CD14-positive monocyte (primary cell): ENCODE measurements around the gene LRRC7. TPM values are rescaled to one million over a fixed set of nuclear protein-coding genes. Genes with fewer than 3 reads are reported as not detected.

Experiments used
- DNase-seq, 3 donors: peaks; one replicate each; pipeline ENCODE4 v3.0.0-alpha.2; 2011 to 2022
- H2AFZ ChIP-seq: 2 replicates; pipeline ENCODE4 v1.6.0; 2012; ENCODE audit warnings: mild to moderate bottlenecking, low read depth, low read length, inconsistent platforms; ENCODE audit not compliant: insufficient read depth, poor library complexity, severe bottlenecking
- H3K27ac ChIP-seq, 2 donors: 1 replicate in 1 of 2; 2 replicates in 1 of 2; pipeline ENCODE4 v1.5.1; 2012 to 2013; ENCODE audit warnings: low read length in 2 of 2, control low read depth in 1 of 2, inconsistent platforms in 1 of 2, low read depth in 1 of 2, mild to moderate bottlenecking in 1 of 2
- H3K27me3 ChIP-seq, 2 donors: one replicate each; pipeline versions ENCODE4 v1.6.0 to v1.6.1; 2011 to 2013; ENCODE audit warnings: low read length in 2 of 2; ENCODE audit not compliant: control insufficient read depth in 2 of 2, insufficient read depth in 2 of 2
- H3K36me3 ChIP-seq, 2 donors: replicated peaks in 1 of 2; 1 replicate in 1 of 2; 2 replicates in 1 of 2; pipeline versions ENCODE4 v1.5.1 to v1.6.1; 2012 to 2013; ENCODE audit warnings: low read length in 2 of 2, control low read depth in 1 of 2, inconsistent platforms in 1 of 2, mild to moderate bottlenecking in 1 of 2; ENCODE audit not compliant: insufficient read depth in 2 of 2, control insufficient read depth in 1 of 2
- H3K4me1 ChIP-seq, 2 donors: 1 replicate in 1 of 2; 2 replicates in 1 of 2; pipeline versions ENCODE4 v1.5.1 to v1.6.1; 2012 to 2013; ENCODE audit warnings: low read length in 2 of 2, control low read depth in 1 of 2, inconsistent platforms in 1 of 2, mild to moderate bottlenecking in 1 of 2, moderate library complexity in 1 of 2; ENCODE audit not compliant: insufficient read depth in 2 of 2, control insufficient read depth in 1 of 2
- H3K4me2 ChIP-seq: replicated peaks from 2 replicates; pipeline ENCODE3; 2012; ENCODE audit warnings: low read length, moderate library complexity, mild to moderate bottlenecking; ENCODE audit not compliant: poor library complexity, severe bottlenecking; ENCODE audit errors: extremely low read depth
- H3K4me3 ChIP-seq, 3 experiments: fragments of 200-600 bp in 1 of 3; sonication (generic) in 1 of 3; replicated peaks in 1 of 3; 1 replicate in 2 of 3; 2 replicates in 1 of 3; pipeline ENCODE4 v1.5.1; 2011 to 2013; ENCODE audit warnings: low read length in 3 of 3, mild to moderate bottlenecking in 3 of 3, control low read depth in 2 of 3, low read depth in 2 of 3, inconsistent platforms in 1 of 3, moderate library complexity in 1 of 3
- H3K79me2 ChIP-seq: 2 replicates; pipeline ENCODE4 v1.6.0; 2012; ENCODE audit warnings: mild to moderate bottlenecking, control low read depth, inconsistent platforms, low read length, moderate library complexity; ENCODE audit not compliant: insufficient read depth
- H3K9ac ChIP-seq: 2 replicates; pipeline ENCODE4 v1.6.0; 2017; ENCODE audit warnings: low read length, mild to moderate bottlenecking; ENCODE audit not compliant: insufficient read depth, poor library complexity, severe bottlenecking
- H3K9me3 ChIP-seq, 2 donors: replicated peaks in 1 of 2; 1 replicate in 1 of 2; 2 replicates in 1 of 2; pipeline versions ENCODE4 v1.5.1 to v1.6.1; 2012 to 2013; ENCODE audit warnings: low read length in 2 of 2, control low read depth in 1 of 2; ENCODE audit not compliant: control insufficient read depth in 1 of 2, insufficient read depth in 1 of 2
- H4K20me1 ChIP-seq: 2 replicates; pipeline ENCODE4 v1.6.0; 2012; ENCODE audit warnings: mild to moderate bottlenecking, low read length, control low read depth, moderate library complexity; ENCODE audit not compliant: insufficient read depth
- H3K27ac Mint-ChIP-seq, 7 donors: one replicate each; pipeline ENCODE4 v1.8.0; 2020; ENCODE audit warnings: mild to moderate bottlenecking in 7 of 7, mixed read lengths in 7 of 7, moderate library complexity in 6 of 7, inconsistent platforms in 2 of 7
- H3K27me3 Mint-ChIP-seq, 3 donors: one replicate each; pipeline ENCODE4 v1.8.0; 2021 to 2022; ENCODE audit warnings: low read depth in 3 of 3, mild to moderate bottlenecking in 3 of 3, mixed read lengths in 3 of 3, moderate library complexity in 3 of 3, inconsistent platforms in 1 of 3
- H3K36me3 Mint-ChIP-seq, 2 donors: one replicate each; pipeline ENCODE4 v1.8.0; 2020; ENCODE audit warnings: mixed read lengths in 2 of 2, inconsistent platforms in 1 of 2, mild to moderate bottlenecking in 1 of 2
- H3K4me1 Mint-ChIP-seq: one replicate; pipeline ENCODE4 v1.8.0; 2020; ENCODE audit warnings: mild to moderate bottlenecking, mixed read lengths
- H3K4me3 Mint-ChIP-seq, 2 donors: one replicate each; pipeline ENCODE4 v1.8.0; 2020; ENCODE audit warnings: mild to moderate bottlenecking in 2 of 2, mixed read lengths in 2 of 2, moderate library complexity in 1 of 2
- H3K9me3 Mint-ChIP-seq, 7 donors: one replicate each; pipeline ENCODE4 v1.8.0; 2020 to 2022; ENCODE audit warnings: mixed read lengths in 7 of 7, mild to moderate bottlenecking in 6 of 7, moderate library complexity in 6 of 7, inconsistent platforms in 2 of 7
- WGBS: methylation state at CpG from one replicate; pipeline ENCODE4 v1.1.5; 2013; ENCODE audit warnings: missing lambda C conversion rate; ENCODE audit not compliant: insufficient coverage; 5-methylcytosine and 5-hydroxymethylcytosine counted together
- intact Hi-C, 2 donors: fragments of 100-400 bp; cut with micrococcal nuclease; formaldehyde crosslinking; loops; one replicate each; pipeline versions ENCODE4 v1.15.0 to v1.15.1; 2023
- polyA plus RNA-seq, 3 donors: library from polyadenylated mRNA; depleted of rRNA in 1 of 3; unstranded in 2 of 3; stranded (reverse) in 1 of 3; fragments of 300-500 nt in 2 of 3; fragments of >200 nt in 1 of 3; fragmentation: Illumina TruSeq in 2 of 3; gene quantifications; 1 replicate in 2 of 3; 2 replicates in 1 of 3; pipeline ENCODE4 v1.2.3, GENCODE V29; 2012 to 2021
- TF ChIP-seq, protein P1 (sequence below): fragments of 200-600 bp; IDR thresholded peaks from one replicate; pipeline ENCODE4 v1.8.0; 2022; ENCODE audit warnings: antibody characterized with exemption, mild to moderate bottlenecking

Gene LRRC7
- polyA plus RNA-seq, 3 donors = not detected

DNA sequence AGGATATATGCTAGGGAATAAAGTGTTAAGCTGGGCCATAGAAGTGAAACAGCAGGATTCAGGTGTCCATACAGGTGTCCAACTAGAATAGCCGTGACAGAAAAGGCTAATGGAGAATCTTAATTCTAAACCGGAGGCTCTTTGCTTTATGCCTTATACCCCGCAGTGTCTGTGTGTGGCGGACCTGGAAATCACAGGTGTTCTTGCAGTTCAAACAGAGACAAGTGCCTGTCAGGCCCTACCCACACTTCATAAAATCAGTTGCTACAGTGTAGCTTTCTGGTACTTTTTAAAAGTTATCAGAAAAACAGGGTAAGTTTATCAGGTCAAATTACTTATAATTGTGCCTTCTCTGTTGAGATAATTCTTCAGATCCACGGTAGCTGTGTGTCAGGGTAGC is 293.9 kb downstream of the LRRC7 start:
- no peaks in the 10 kb centered on the region for H3K4me1 ChIP-seq

DNA sequence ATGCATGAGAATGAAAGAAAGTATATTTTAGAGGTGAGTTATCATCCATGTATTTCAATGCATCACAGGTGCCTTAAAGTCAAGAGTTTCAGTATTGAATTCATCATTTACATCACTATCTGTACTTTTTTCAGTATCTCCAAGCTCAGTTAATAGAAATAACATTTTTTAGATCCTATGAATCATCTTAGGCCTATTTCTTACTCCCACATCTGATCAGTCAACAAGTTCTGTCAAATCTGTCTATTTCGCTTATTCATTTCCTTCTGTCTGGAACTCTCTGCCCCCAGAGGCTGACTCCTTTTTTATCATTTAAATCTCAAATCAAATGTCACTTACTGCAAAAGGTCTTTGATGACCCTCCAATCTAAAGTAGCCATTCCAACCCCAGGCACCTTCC is 295.2 kb downstream of the LRRC7 start:
- H3K4me3 Mint-ChIP-seq = no peak overlapping the region
- intact Hi-C loops = no loop called here
- Histone ChIP-seq H3K36me3 (no peaks in the 10 kb centered on the region), H3K27ac (no peak overlapping the region), H4K20me1 (no peaks in the 10 kb centered on the region), H3K9ac (no peak overlapping the region), H3K79me2 (no peaks in the 10 kb centered on the region), H2AFZ (no peak overlapping the region), H3K4me1 (no peaks in the 10 kb centered on the region), H3K27me3 (no peaks in the 10 kb centered on the region), H3K4me2 (no peak overlapping the region), H3K9me3 (no peaks in the 10 kb centered on the region), H3K4me3 (no peak overlapping the region)
- H3K36me3 Mint-ChIP-seq = no peaks in the 10 kb centered on the region
- H3K27ac Mint-ChIP-seq = no peak overlapping the region
- no peak for DNase-seq
- H3K9me3 Mint-ChIP-seq = peaks cover 0 to 6% (median 0%) of the 10 kb centered on the region in 7 donors
- WGBS = 89% methylated on average over 1 of the region's 1 CpG
- TF ChIP-seq, protein P1, sequence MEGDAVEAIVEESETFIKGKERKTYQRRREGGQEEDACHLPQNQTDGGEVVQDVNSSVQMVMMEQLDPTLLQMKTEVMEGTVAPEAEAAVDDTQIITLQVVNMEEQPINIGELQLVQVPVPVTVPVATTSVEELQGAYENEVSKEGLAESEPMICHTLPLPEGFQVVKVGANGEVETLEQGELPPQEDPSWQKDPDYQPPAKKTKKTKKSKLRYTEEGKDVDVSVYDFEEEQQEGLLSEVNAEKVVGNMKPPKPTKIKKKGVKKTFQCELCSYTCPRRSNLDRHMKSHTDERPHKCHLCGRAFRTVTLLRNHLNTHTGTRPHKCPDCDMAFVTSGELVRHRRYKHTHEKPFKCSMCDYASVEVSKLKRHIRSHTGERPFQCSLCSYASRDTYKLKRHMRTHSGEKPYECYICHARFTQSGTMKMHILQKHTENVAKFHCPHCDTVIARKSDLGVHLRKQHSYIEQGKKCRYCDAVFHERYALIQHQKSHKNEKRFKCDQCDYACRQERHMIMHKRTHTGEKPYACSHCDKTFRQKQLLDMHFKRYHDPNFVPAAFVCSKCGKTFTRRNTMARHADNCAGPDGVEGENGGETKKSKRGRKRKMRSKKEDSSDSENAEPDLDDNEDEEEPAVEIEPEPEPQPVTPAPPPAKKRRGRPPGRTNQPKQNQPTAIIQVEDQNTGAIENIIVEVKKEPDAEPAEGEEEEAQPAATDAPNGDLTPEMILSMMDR = no peak
- H3K4me1 Mint-ChIP-seq = no peaks in the 10 kb centered on the region
- no peaks in the 10 kb centered on the region for H3K27me3 Mint-ChIP-seq

More for the DNA sequence above, 293.9 kb downstream of the LRRC7 start:
- no peak overlapping the region for H3K4me3 Mint-ChIP-seq
- no peak overlapping the region for H3K4me2 ChIP-seq
- no peak overlapping the region for H3K27ac Mint-ChIP-seq
- 86% methylated on average over 1 of the region's 5 CpGs for WGBS
- H4K20me1 ChIP-seq = no peaks in the 10 kb centered on the region
- H3K9me3 Mint-ChIP-seq = peaks cover 0 to 6% (median 2%) of the 10 kb centered on the region in 7 donors
- H2AFZ ChIP-seq = no peak overlapping the region
- no peaks in the 10 kb centered on the region for H3K36me3 ChIP-seq
- H3K36me3 Mint-ChIP-seq = no peaks in the 10 kb centered on the region
- no peaks in the 10 kb centered on the region for H3K27me3 Mint-ChIP-seq
- no peaks in the 10 kb centered on the region for H3K4me1 Mint-ChIP-seq
- H3K9ac ChIP-seq = no peak overlapping the region
- no peaks in the 10 kb centered on the region for H3K27me3 ChIP-seq
- DNase-seq = no peak
- intact Hi-C loops = no loop called here
- H3K27ac ChIP-seq = no peak overlapping the region
- TF ChIP-seq, protein P1 = no peak
- no peak overlapping the region for H3K4me3 ChIP-seq
- H3K9me3 ChIP-seq = no peaks in the 10 kb centered on the region
- no peaks in the 10 kb centered on the region for H3K79me2 ChIP-seq
